MM.1S (cell line): Measurements from ENCODE around the gene CHSY3.

Source experiments
- DNase-seq: peaks from one replicate; pipeline ENCODE4 v3.0.0-alpha.2; 2015
- H2AFZ ChIP-seq: fragments of 300-600 bp; sonication (generic); 2 replicates; pipeline ENCODE4 v1.6.0; 2016; ENCODE audit warnings: antibody characterized with exemption, low read length
- H3F3A ChIP-seq: fragments of 300-600 bp; sonication (generic); 2 replicates; pipeline ENCODE4 v1.6.1; 2016; ENCODE audit warnings: mild to moderate bottlenecking, antibody characterized with exemption, low read length, moderate library complexity, mixed read lengths; ENCODE audit not compliant: insufficient read depth
- H3K27ac ChIP-seq: fragments of 300-600 bp; sonication (generic); 2 replicates; pipeline ENCODE4 v1.5.1; 2016; ENCODE audit warnings: mild to moderate bottlenecking, low read length
- H3K27me3 ChIP-seq: fragments of 300-600 bp; sonication (generic); replicated peaks from 2 replicates; pipeline ENCODE4 v1.6.0; 2016; ENCODE audit warnings: low read length; ENCODE audit not compliant: insufficient read depth
- H3K36me3 ChIP-seq: fragments of 300-600 bp; sonication (generic); replicated peaks from 2 replicates; pipeline ENCODE4 v1.6.1; 2016; ENCODE audit warnings: mild to moderate bottlenecking, low read length, mixed read lengths; ENCODE audit not compliant: insufficient read depth
- H3K4me1 ChIP-seq: fragments of 300-600 bp; sonication (generic); 2 replicates; pipeline ENCODE4 v1.6.1; 2016; ENCODE audit warnings: low read length, mixed read lengths
- H3K4me2 ChIP-seq: fragments of 300-600 bp; sonication (generic); 2 replicates; pipeline ENCODE4 v1.6.0; 2016; ENCODE audit warnings: low read depth, low read length
- H3K4me3 ChIP-seq: fragments of 300-600 bp; sonication (generic); 2 replicates; pipeline ENCODE4 v1.5.1; 2016; ENCODE audit warnings: low read length, mixed read lengths
- H3K79me2 ChIP-seq: fragments of 300-600 bp; sonication (generic); 2 replicates; pipeline ENCODE4 v1.6.1; 2016; ENCODE audit warnings: mixed run types, low read length, mixed read lengths
- H3K9ac ChIP-seq: fragments of 300-600 bp; sonication (generic); 2 replicates; pipeline ENCODE4 v1.6.1; 2016; ENCODE audit warnings: low read length, mixed read lengths
- H3K9me2 ChIP-seq: fragments of 300-600 bp; sonication (generic); replicated peaks from 2 replicates; pipeline ENCODE4 v1.6.1; 2016; ENCODE audit warnings: mild to moderate bottlenecking, low read length, mixed read lengths; ENCODE audit not compliant: insufficient read depth
- H3K9me3 ChIP-seq: fragments of 300-600 bp; sonication (generic); replicated peaks from 2 replicates; pipeline ENCODE4 v1.6.1; 2016; ENCODE audit warnings: mild to moderate bottlenecking, low read length, mixed read lengths; ENCODE audit not compliant: insufficient read depth
- H4K20me1 ChIP-seq: fragments of 300-600 bp; sonication (generic); 2 replicates; pipeline ENCODE4 v1.6.1; 2016; ENCODE audit warnings: mild to moderate bottlenecking, low read length, moderate library complexity, mixed read lengths; ENCODE audit not compliant: insufficient read depth
- EZH2 ChIP-seq: fragments of 300-600 bp; sonication (generic); optimal IDR thresholded peaks from 2 replicates; pipeline ENCODE3; 2017; ENCODE audit warnings: low read depth, mild to moderate bottlenecking, antibody characterized with exemption, low read length, mixed read lengths
- EZH2phosphoT487 ChIP-seq: fragments of 300-600 bp; sonication (generic); IDR thresholded peaks from 2 replicates; pipeline ENCODE4 v1.6.1; 2018; ENCODE audit warnings: antibody characterized with exemption, low read length
- TF ChIP-seq, protein P1 (sequence below): fragments of 300-600 bp; sonication (generic); IDR thresholded peaks from 2 replicates; pipeline ENCODE4 v1.5.1; 2016; ENCODE audit warnings: antibody characterized with exemption, low read length, mixed read lengths

Gene CHSY3

DNA sequence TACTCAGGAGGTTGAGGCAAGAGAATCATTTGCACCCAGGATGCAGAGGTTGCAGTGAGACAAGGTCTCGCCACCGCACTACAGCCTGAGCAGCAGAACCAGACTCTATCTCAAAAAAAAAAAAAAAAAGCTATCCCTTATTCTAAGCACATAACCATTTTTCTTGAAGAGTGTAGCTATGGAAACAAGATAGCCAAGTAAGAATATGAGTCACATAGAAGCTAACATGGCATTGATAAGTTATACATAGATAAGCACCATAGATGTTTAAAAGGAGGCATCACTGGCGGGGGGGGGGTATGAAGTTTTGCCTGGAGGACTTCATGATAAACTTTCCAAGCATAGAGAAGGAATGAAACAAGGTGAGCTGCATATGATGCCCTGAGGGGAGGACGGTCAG is 26.0 kb downstream of the CHSY3 start:
- Histone ChIP-seq H3K9me2 (no peaks in the 10 kb centered on the region), H3K4me1 (no peaks in the 10 kb centered on the region), H3K27ac (no peak overlapping the region), H3F3A (no peaks in the 10 kb centered on the region), H3K4me3 (no peak overlapping the region), H3K9ac (no peak overlapping the region), H4K20me1 (no peaks in the 10 kb centered on the region), H3K4me2 (no peak overlapping the region), H3K36me3 (no peaks in the 10 kb centered on the region), H2AFZ (no peak overlapping the region), H3K27me3 (no peaks in the 10 kb centered on the region), H3K9me3 (no peaks in the 10 kb centered on the region), H3K79me2 (no peaks in the 10 kb centered on the region)
- TF ChIP-seq, protein P1, sequence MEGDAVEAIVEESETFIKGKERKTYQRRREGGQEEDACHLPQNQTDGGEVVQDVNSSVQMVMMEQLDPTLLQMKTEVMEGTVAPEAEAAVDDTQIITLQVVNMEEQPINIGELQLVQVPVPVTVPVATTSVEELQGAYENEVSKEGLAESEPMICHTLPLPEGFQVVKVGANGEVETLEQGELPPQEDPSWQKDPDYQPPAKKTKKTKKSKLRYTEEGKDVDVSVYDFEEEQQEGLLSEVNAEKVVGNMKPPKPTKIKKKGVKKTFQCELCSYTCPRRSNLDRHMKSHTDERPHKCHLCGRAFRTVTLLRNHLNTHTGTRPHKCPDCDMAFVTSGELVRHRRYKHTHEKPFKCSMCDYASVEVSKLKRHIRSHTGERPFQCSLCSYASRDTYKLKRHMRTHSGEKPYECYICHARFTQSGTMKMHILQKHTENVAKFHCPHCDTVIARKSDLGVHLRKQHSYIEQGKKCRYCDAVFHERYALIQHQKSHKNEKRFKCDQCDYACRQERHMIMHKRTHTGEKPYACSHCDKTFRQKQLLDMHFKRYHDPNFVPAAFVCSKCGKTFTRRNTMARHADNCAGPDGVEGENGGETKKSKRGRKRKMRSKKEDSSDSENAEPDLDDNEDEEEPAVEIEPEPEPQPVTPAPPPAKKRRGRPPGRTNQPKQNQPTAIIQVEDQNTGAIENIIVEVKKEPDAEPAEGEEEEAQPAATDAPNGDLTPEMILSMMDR: no peak
- TF ChIP-seq EZH2 (no peak), EZH2phosphoT487 (no peak)
- DNase-seq: no peak

DNA sequence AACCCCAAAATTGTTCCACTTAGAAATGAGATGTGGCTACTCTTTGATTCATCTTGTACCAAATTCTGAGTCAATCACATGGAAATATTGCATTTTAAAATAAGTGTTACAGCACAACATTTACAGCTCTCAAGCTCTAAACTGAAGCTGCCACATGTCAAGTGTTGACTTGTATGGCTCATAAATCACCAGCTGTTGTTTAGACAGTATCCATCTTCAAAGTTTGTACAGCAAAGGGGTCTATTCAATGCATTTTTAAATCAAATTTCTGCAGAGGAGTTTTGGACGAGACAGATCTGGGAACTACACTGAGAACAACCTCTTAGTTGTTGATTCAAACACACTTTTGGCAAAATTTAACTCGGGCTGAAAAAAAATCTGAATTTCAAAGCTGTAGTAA is 31.4 kb downstream of the CHSY3 start:
- Histone ChIP-seq H4K20me1 (no peaks in the 10 kb centered on the region), H3F3A (no peaks in the 10 kb centered on the region), H3K4me1 (no peaks in the 10 kb centered on the region), H3K79me2 (no peaks in the 10 kb centered on the region), H3K4me2 (no peak overlapping the region), H3K9ac (no peak overlapping the region), H3K9me3 (no peaks in the 10 kb centered on the region), H3K9me2 (no peaks in the 10 kb centered on the region), H3K27ac (no peak overlapping the region), H2AFZ (no peak overlapping the region), H3K4me3 (no peak overlapping the region), H3K36me3 (no peaks in the 10 kb centered on the region), H3K27me3 (no peaks in the 10 kb centered on the region)
- TF ChIP-seq EZH2 (no peak), EZH2phosphoT487 (no peak)
- no peak for DNase-seq

DNA sequence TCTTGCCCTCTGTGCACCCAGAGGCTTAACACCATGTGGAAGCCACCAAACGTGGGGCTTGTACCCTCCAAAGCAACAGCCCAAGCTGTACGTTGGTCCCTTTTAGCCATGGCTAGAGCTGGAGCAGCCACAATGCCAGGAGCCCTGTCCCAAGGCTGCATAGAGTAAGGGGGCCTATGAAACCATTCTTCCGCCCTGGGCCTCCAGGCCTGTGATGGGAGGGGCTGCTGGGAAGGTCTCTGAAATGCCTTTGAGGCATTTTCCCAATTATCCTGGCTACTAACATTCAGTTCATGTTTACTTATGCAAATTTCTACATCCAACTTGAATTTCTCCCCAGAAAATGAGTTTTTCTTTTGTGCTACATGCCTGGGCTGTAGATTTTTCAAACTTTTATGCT is 33.8 kb downstream of the CHSY3 start:
- TF ChIP-seq, protein P1: no peak
- no peak for TF ChIP-seq EZH2
- no peak for TF ChIP-seq EZH2phosphoT487
- Histone ChIP-seq H4K20me1 (no peaks in the 10 kb centered on the region), H3K36me3 (no peaks in the 10 kb centered on the region), H2AFZ (no peak overlapping the region), H3K9ac (no peak overlapping the region), H3K4me3 (no peak overlapping the region), H3K27ac (no peak overlapping the region), H3K4me1 (no peaks in the 10 kb centered on the region), H3K9me3 (no peaks in the 10 kb centered on the region), H3K4me2 (no peak overlapping the region), H3K27me3 (no peaks in the 10 kb centered on the region), H3K9me2 (no peaks in the 10 kb centered on the region), H3F3A (no peaks in the 10 kb centered on the region), H3K79me2 (no peaks in the 10 kb centered on the region)
- no peak for DNase-seq

DNA sequence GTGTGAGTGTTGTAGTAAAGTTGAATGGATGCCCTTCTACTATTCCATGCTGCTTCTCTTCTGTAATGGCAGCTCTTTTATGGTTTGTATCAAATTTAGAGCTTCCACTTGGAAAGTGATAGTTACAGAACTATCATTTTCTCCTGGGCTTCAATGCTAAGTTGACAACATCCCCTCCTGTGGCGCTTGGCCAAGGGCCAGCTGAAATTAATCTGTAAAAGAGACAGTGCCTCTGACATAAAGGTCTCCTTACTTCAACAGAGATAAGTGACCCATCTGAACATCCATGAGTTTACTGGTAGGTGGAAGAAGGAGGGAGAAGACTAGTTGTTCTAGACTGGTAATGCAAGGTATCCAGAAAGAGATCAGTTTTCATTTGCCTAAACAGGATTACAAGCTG is 39.7 kb downstream of the CHSY3 start:
- H3K9me2 ChIP-seq: no peaks in the 10 kb centered on the region

More for the DNA sequence above, 39.7 kb downstream of the CHSY3 start:
- Histone ChIP-seq H2AFZ (no peak overlapping the region), H3F3A (no peaks in the 10 kb centered on the region), H3K4me2 (no peak overlapping the region), H3K27ac (no peak overlapping the region), H3K9me3 (no peaks in the 10 kb centered on the region), H3K79me2 (no peaks in the 10 kb centered on the region), H3K4me1 (0 out of 2 replicates have a peak, but pooled peaks cover 3% of the 10 kb centered on the region), H3K27me3 (no peaks in the 10 kb centered on the region), H4K20me1 (no peaks in the 10 kb centered on the region), H3K4me3 (no peak overlapping the region), H3K9ac (no peak overlapping the region), H3K36me3 (no peaks in the 10 kb centered on the region)
- no peak for DNase-seq
- TF ChIP-seq, protein P1: no peak
